CD1c-positive myeloid dendritic cell (primary cell): ENCODE results near the gene NSF.
"Not testable (repeated sequence)": the region's sequence is repeated elsewhere in the genome, so short reads cannot be mapped to it uniquely, and the experiment has no call there.

Experiments
- DNase-seq: peaks from one replicate; pipeline ENCODE4 v3.0.0-alpha.2; 2016; ENCODE audit errors: extremely low spot score

Gene NSF

DNA sequence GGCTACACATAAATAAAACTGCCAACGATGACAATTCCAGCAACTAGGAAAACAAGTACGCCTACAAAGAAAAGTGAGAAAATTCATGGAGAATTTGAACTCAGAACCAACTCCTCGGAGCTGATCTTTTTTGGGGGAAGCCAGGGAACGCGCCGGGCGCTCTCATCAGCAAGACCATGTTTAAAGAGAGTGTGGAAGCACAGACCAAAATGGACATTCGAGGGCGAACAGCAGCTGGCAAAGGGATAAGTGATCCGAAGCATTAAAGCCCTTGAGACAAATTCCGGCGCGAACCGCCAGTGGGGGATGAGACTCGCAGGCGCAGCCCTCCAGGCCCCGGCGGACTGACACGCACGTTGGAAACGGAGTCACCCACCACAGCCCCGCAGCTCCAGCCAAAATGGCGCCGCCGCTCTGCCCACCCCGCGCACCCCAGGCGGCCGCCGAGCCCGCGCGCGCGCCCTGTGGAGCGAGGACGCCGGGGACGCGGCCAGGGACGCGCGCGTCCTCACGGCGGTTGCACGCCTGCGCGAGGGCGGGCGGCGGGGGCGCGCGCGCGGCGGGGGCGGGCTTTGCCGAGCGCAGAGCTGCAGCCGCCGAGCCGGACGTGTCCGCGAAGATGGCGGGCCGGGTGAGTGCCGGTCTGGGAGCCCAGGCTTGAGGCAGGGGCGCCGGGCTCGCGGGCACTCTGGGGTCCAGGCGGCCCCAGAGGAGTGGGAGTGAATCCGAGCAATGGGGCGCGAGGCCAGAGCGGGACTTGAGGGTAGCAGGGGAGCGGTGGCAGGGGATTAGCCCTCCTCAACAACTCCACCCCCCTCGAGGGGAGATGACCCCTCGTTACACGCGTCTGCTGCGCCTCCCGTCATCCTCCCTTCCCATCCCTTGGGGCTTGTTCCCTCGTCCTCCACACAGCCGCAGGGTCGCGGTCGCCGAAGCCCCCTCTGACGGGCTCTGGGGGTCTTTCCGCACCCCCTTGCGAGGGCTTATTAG lies at the start of gene NSF:
NSF (plus strand) TSS at position 513 of the 990 bp plus-strand sequence; CDS start at position 620, 107 bp downstream.
- not testable (repeated sequence) for DNase-seq

DNA sequence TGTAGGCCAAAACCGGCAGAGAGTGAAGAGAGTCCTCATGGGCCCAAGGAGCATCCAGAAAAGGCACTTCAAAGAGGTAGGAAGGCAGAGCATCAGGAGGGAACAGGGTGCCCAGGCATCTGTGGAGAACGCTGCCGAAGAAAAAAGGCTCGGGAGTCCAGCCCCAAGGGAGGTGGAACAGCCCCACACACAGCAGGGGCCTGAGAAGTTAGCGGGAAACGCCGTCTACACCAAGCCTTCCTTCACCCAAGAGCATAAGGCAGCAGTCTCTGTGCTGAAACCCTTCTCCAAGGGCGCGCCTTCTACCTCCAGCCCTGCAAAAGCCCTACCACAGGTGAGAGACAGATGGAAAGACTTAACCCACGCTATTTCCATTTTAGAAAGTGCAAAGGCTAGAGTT lies 41.9 kb upstream of the NSF start:
- not testable (repeated sequence) for DNase-seq

DNA sequence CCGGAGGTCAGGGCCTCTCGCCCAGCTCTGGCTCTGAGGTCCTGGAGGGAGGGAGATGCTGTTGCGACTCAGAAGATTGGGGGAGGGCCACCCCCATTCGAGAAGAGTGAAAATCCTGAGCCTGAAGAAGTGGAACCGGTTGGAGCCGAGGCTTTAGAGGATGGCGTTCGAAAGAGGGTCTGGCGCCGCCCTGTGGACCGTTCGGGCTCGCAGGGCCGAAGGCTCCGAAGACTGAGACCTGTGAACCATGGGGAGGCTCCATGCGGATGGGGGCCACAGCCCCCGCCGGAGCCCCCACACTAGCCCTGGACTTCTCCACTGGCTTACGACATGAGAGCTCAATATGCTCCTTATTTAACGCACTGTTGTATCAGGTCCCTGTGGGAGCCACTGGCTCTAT lies 31.3 kb upstream of the NSF start:
- not testable (repeated sequence) for DNase-seq

DNA sequence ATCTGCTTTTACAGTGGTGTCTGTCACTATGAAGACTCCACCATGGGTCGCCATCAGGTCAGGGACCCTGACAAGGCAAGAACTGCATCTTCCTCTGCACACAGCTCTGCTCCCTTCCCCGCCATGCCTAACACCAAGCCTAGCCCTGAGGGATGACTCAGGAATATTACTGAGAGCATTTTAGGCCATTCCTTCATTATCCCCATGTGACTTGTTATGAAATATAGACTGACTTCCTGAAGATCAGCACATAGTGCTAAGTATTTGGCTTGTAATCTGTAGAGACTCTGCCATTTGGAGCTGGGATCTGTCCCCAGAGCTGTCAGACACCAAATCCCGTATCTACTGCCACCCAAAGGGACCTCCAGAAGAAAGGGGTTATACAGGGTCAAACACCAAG lies 30.4 kb upstream of the NSF start:
- DNase-seq: not testable (repeated sequence)

DNA sequence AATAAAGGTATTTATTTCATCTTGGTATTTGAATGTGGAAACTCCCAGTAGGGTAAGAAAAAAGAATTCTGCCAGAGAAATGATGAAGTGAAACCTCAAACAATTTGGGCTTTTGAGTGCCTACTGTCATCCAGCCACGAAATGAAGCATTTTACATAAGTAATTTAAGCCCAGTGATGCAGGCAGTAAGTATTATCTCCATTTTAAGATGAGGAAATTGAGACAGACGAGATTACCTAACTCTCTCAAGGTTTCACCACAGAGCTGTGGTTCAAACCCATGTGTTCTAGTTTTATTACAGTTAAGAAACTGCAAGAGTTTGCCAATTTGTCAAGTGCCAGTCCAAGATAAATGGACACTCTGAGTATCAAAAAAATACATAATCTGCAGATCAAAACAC lies 24.2 kb upstream of the NSF start:
- DNase-seq: not testable (repeated sequence)

DNA sequence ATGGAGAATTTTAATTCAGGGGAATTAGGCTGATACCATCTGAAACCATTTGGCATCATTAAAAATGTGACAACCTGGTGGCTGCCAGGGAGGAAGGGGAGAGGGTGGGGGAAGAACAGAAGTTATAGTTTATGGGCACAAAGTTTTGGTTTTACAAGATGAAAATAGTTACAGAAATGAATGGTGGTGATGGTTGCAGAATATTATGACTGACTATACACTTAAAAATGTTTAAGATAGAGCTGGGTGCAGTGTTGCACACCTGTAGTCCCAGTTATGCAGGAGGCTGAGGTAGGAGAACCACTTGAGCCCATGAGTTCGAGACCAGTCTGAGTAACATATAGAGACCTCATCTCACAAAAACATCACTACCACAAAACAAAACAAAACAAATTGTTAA lies 23.5 kb upstream of the NSF start:
- not testable (repeated sequence) for DNase-seq

DNA sequence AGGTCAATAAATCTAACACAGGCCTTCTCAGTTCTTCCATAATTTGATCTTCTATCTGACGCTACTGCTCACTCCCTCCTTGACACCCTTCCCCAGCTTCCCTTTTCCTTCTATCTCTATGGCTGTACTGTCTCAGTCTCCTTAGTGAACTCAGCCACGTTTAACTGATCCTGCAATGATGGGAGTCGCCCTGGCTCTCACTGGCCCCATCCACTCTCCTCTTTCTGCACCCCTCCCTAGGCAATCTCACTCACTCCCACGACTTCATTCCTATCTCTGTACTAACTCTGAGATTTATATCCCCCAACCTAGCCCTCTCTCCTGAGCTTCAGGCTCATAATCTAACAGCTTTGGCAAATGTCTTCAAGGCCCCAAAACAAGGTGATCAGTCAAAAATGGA lies 18.7 kb upstream of the NSF start:
- DNase-seq: not testable (repeated sequence)

DNA sequence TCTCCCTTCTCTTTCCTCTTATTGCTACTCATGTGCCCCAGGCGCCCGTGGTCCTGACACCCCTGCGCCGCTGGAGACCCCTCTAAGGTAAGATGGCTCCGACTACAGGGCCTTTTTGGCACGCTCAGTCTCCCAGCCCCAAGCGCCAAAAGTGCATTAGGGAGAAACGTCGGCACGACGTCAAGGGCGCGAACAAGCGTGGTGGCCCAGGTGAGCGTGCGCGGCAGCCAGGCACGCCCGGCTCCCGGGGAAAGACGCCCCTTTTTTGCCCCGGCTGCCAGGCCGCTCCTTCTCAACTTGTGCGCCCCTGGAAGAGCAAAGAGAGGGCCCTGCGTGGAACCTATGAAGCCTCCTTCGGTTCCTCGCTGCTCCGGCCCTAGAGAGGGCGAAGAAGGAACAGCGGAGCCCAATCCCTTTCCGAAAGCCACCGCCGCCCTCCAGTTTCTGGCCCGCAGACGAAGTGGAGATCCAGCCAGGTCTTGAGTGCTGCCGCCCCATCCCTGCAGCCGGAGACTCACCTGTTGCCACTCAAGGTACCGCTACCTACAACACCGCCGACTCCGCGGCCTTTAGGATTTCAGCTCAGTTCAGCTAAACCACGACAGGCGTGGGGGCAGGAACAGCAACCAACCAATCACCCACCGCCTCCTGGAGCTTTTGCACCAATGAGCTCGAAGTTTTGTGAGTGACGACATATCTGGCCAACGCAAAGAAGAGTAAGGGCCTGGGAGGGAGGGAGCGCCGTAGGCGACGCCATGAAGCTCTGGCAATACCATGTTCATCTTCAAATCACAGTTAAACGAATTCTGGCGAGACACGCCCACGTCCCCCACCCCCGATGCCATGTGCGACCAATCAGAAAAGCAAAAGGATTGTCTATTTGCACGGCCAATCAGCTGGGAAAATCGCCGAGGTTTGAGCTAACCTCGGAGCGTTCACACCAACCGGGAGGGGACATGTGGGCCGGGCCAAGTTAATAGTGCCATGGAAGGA lies 11.1 kb upstream of the NSF start, which contains the start of gene ARL17A:
ARL17A (minus strand) TSS at position 609 of the 993 bp plus-strand sequence. CDS start 3,369 bp downstream, outside the sequence.
- DNase-seq: not testable (repeated sequence)

DNA sequence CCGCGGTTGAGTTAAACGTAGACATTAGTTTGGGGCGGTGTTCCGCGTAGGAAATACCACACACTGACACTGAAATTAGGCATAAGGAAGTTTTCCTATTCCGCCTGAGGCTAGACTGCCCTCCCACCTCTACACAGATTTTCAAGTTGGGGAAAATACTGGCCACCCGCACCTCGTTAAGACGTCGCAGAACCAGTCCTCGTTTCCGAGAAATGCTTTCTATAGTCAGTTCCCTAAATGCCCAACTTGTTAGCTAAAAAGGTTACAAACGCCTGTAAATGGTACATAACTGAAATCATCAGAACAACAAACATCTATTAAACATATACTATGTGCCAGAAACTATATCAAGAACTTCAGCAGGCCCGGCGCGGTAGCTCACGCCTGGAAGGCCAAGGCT lies 10.4 kb upstream of the NSF start:
- not testable (repeated sequence) for DNase-seq

DNA sequence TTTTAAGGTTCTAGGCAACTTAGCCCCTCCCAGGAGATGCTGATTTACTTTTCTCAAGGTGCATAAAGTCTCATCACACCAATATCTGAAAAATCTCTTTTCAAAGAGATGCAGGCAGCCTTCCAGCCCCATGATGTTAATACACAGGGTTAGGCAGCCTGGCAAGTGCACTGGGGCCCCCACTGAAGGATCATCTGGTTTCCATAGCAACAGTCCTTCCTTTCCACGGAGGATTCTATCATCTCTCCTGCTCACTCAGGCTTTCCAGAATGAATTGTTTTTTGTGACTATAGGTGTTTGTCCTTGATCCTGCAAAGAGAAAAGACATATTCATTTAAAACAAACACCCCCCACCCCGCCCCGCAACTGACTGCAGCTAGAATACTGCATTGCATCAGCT lies 5.0 kb upstream of the NSF start:
- DNase-seq: not testable (repeated sequence)

DNA sequence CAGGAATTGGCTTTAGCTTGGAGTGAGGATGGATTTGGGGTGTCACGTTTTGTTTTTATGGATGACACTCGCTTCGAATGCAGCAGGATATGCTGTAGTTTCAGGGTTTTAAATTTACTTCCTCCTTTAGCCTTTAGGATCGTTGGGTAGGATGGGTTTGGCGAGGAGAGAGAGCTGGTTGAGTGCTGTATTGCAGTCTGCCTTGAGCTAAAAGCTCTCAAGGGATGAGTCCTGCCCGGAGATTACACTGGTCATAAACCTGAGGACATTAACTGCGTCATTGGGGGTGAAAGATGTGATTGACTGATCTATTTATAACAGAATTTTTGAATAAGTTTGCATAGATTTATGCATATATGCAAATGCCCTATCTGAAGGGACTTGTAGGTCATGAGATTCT lies 863 bp downstream of the NSF start:
- DNase-seq: not testable (repeated sequence)

DNA sequence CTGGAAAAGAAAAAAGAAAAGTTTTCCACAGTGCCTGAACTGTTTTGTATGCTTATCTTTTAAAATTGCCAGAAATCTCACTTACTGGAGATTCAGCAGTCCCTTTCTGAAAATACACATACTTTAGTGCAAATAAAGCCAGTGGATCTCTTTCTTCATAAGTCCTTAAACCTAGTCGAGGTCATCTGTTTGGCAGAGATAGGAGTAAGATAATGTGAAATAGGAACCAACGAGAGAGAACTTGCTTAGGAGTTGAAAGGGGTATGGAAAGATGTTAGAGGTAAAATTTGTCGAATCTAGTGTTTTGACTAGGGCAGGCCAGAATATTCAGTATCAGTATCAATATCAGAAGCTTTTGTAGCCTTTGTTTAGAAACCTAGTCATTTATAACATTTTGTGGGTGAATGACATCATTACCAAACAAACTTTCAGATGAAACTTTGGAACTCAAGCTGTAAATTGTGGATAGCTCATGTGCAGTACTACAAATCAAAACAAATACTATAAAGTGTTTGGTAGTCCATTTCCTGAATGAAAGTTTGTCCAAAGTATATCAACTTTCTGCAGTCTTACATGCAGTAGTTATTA lies 8.0 kb downstream of the NSF start:
- DNase-seq: not testable (repeated sequence)

DNA sequence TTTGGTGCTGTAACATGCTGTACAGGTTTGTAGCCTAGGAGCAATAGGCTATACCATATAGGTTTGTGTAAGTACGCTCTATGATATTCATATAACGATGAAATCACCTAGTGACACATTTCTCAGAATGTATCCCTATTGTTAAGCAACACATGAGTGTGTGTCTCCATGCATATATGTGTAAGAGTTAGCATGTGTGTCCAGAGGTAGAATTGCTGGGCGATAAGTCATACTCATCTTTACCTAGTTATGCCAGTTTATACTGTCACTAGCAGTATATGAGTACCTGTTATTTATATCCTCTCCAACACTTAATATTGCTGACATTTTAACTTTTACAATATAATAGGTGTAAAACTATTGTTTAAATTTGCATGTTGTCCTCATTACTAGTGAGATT lies 10.3 kb downstream of the NSF start:
- not testable (repeated sequence) for DNase-seq

DNA sequence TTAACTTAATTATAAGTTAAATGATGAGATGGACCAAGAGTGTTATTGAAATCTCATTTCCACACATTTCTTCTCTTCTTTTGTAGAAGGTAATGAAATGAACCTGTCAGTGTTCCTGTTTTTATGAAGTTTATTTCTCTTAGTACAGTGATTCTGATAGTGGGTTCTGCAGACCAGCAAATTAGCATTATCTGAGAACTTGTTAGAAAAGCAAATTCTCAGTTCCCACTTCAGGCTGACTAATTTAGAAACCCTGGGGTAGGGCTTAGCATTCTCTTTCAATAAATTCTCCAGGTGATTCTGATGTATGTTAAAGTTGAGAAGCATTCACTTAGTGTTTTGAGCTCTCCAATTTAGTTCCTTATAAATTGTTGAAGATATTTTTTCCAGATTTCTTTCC lies 12.7 kb downstream of the NSF start:
- DNase-seq: not testable (repeated sequence)

DNA sequence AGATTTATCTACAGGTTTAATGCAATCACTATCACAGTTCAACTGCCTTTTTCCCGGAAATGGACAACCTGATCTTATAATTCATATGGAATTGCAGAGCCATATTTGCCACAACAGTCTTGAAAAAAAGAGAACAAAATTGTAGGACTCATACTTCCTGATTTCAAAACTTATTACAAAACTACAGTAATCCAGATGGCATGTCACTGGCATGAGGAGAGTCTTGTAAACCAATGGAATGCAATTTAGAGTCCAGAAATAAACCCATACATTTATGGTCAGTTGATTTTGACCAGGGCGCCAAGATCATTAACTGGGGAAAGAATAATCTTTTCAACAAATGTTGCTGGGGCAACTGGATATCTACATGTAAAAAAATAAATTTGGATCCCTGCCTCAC lies 20.8 kb downstream of the NSF start:
- DNase-seq: not testable (repeated sequence)

DNA sequence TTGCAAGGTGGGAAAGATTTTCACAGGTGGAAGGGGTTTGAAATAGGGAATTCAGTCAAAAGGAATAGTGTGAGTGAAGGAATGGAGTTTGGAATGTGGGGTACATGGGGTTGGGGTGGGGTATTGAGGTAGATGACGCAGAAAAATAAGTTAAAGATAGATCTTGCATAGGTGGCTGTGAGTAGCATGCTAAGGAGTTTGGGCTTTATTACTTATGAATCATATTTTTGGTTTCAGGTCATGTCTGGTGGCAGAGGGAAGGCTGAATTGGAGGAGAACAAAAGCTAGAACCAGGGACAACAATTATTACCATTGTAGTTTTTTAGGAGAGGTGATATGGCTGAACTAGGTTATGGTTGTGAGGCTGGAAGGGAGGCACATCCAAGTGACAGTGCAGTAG lies 23.4 kb downstream of the NSF start:
- not testable (repeated sequence) for DNase-seq

DNA sequence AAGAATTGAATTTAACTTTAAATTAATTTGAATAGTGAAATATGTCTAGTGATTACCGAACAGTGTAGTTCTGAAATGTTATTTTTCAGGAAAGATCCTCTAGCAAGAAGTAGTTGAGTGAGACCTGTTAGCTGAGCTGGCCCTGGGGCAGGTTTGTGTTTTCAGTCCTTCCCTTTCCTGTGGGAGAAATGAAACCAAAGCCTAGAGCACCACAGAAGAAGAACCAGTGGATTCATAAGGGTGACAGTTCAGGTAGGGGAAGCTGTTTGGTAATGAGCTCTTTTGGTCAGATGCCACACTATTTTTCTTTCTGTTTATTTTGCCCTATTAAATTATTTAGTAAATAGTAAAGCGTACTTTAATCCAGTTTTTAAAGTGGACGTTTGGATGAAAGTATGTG lies 26.7 kb downstream of the NSF start:
- not testable (repeated sequence) for DNase-seq

DNA sequence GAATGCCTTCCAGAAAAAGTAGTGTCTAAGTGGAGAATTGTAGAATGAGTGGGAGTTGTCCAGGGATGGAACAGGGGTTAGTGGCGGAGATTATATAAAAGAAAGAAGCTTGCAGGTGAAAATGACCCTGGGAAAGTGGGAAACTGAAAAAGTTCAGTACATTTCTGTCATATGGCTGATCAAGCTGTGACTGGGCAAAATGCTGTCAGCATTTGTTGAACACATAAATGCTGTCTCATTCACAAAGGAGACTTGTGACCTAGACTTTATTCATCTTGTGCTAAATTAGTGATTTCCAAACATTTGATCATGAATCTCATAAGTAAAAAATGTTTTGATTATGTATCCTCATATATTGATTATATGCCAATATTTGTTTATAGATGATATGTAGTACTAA lies 28.5 kb downstream of the NSF start:
- not testable (repeated sequence) for DNase-seq

DNA sequence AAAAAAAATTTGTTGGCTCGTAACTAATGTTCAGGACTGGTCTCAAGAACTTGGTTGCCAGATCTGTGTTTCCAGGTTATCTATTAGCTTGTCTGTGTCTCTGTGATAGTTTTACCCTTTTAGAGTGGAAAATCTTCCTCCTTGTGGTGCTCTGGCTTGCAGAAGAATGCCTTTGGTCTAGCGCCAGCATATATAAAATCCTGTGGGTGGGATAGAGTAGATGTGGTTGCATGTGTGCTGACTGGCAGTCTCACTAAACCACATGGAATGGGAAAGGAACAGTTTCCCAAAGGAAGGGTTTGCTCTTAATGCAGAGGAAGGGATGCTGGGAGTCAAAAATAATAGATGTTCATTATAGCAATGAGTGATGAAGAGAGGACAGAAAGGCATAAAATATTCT lies 33.3 kb downstream of the NSF start:
- not testable (repeated sequence) for DNase-seq

DNA sequence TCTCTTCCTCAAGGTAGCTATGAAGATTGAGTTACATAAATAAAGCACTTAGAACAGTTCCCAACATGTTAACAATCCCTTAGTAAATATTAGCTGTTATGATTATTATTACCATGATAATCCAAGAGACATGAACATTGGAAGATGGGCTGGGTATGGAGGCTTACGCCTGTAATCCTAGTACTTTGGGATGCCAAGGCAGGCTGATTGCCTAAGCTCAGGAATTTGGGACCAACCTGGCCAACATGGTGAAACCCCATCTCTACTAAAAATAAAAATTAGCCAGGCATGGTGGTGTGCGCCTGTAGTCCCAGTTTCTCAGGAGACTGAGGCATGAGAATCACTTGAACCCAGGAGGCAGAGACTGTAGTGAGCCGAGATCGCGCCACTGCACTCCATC lies 34.3 kb downstream of the NSF start:
- not testable (repeated sequence) for DNase-seq

DNA sequence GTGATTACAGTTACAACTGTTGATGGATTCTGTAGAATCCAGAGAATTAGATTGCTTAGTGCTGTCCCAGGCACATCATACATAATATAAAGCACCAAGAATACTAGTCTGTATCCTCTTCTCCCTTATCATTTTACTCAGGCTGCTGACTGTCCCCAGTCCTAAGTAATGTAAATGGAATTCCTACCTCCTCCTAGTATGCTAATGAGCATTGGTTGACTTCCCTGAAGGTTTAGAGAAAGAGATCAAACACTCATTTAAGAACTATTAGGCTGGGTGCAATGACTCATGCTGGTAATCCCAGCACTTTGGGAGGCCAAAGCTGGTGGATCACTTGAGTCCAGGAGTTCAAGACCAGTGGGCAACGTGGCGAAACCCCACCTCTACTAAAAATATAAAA lies 37.0 kb downstream of the NSF start:
- not testable (repeated sequence) for DNase-seq
